LHCN-M2 (cell line): ENCODE results near the gene EVPL. TPM values are rescaled to one million over a fixed set of nuclear protein-coding genes. Genes with fewer than 3 reads are reported as not detected.
"Not testable (repeated sequence)": the region's sequence is repeated elsewhere in the genome, so short reads cannot be mapped to it uniquely, and the experiment has no call there.

Experiments
- DNase-seq: peaks from one replicate; pipeline ENCODE4 v3.0.0-alpha.2; 2012; ENCODE audit warnings: low read depth
- polyA plus RNA-seq: library from polyadenylated mRNA; unstranded; fragments of >200 nt; gene quantifications from one replicate; pipeline ENCODE4 v1.2.1, GENCODE V29; 2012; ENCODE audit warnings: missing spikeins
- total RNA-seq: library from RNA; depleted of rRNA; stranded (reverse); fragments of >200 nt; gene quantifications from 2 replicates; pipeline ENCODE4 v1.2.3, GENCODE V29; 2014; rRNA removed

The EVPL gene
- total RNA-seq: not detected in 2 replicates
- polyA plus RNA-seq: not detected

- no peak for DNase-seq
Observed at GRCh38 chr17:76027159-76027839, at the start of gene EVPL. EVPL (minus strand) TSS chr17:76027306; CDS start chr17:76027198, 108 bp downstream.

- no peak for DNase-seq
Observed at GRCh38 chr17:76076146-76076764, 49.1 kb upstream of the EVPL start.

GRCh38 chr17:76075364-76076145 lies 48.4 kb upstream of the EVPL start:
- DNase-seq: no peak

- DNase-seq: no peak
Observed at GRCh38 chr17:76074390-76075363, 47.6 kb upstream of the EVPL start, which contains the start of gene GALR2. GALR2 (plus strand) TSS chr17:76074781; CDS start chr17:76074884, 103 bp downstream.

GRCh38 chr17:76072148-76072858 lies 45.2 kb upstream of the EVPL start, which contains the start of gene SRP68:
SRP68 (minus strand) TSS chr17:76072517; CDS start chr17:76072491, 26 bp downstream.
- peak; percentile 87 for DNase-seq

GRCh38 chr17:76071531-76072147 lies 44.5 kb upstream of the EVPL start:
- no peak for DNase-seq

- no peak for DNase-seq
Observed at GRCh38 chr17:76065775-76066174, 38.7 kb upstream of the EVPL start.

- DNase-seq: no peak
Observed at GRCh38 chr17:76063875-76064546, 36.9 kb upstream of the EVPL start.

- DNase-seq: not testable (repeated sequence)
Observed at GRCh38 chr17:76058264-76058663, 31.2 kb upstream of the EVPL start.

GRCh38 chr17:76056882-76057281 lies 29.8 kb upstream of the EVPL start:
- DNase-seq: no peak

- DNase-seq: peak; percentile 67
Observed at GRCh38 chr17:76054112-76054476, 27.0 kb upstream of the EVPL start.

GRCh38 chr17:76053246-76054111 lies 26.4 kb upstream of the EVPL start:
- DNase-seq: peak; percentile 71

GRCh38 chr17:76051561-76051960 lies 24.5 kb upstream of the EVPL start:
- DNase-seq: no peak

- DNase-seq: peak; percentile 39
Observed at GRCh38 chr17:76050538-76051467, 23.7 kb upstream of the EVPL start.

GRCh38 chr17:76049836-76050537 lies 22.9 kb upstream of the EVPL start:
- no peak for DNase-seq

GRCh38 chr17:76049239-76049638 lies 22.1 kb upstream of the EVPL start:
- peak; percentile 21 for DNase-seq

GRCh38 chr17:76048711-76049110 lies 21.6 kb upstream of the EVPL start:
- peak; percentile 92 for DNase-seq
